WTC11 (cell line): ENCODE data around the gene LRRC74A.

Experiments
- NFYB ChIP-seq: sonication (generic); formaldehyde crosslinking; conservative IDR thresholded peaks from 2 replicates; pipeline ENCODE4 v1.8.0; 2022; ENCODE audit warnings: low read depth, missing genetic modification reagents
- RELA ChIP-seq: sonication (generic); formaldehyde crosslinking; IDR thresholded peaks from 2 replicates; pipeline ENCODE4 v1.8.1; 2022; ENCODE audit warnings: missing genetic modification reagents, mild to moderate bottlenecking, borderline replicate concordance
- TP53 ChIP-seq: sonication (generic); formaldehyde crosslinking; IDR thresholded peaks from 2 replicates; pipeline ENCODE4 v1.8.1; 2023; ENCODE audit warnings: mild to moderate bottlenecking, missing genetic modification reagents
- TF ChIP-seq, protein P1 (sequence below): fragments of 200-600 bp; IDR thresholded peaks from 2 replicates; pipeline ENCODE4 v1.8.0; 2022; ENCODE audit warnings: antibody characterized with exemption
- TF ChIP-seq, protein P2 (sequence below): sonication (generic); formaldehyde crosslinking; IDR thresholded peaks from 2 replicates; pipeline ENCODE4 v1.8.1; 2022; ENCODE audit warnings: missing genetic modification reagents, borderline replicate concordance
- TF ChIP-seq, protein P3 (sequence below): sonication (generic); formaldehyde crosslinking; IDR thresholded peaks from 2 replicates; pipeline ENCODE4 v1.8.1; 2022; ENCODE audit warnings: low read depth, missing genetic modification reagents, borderline replicate concordance
- TF ChIP-seq, protein P4 (sequence below): sonication (generic); formaldehyde crosslinking; IDR thresholded peaks from 2 replicates; pipeline ENCODE4 v1.8.1; 2023; ENCODE audit warnings: mild to moderate bottlenecking, missing genetic modification reagents, moderate library complexity
- TF ChIP-seq, protein P5 (sequence below): sonication (generic); formaldehyde crosslinking; IDR thresholded peaks from 2 replicates; pipeline ENCODE4 v1.8.0; 2022; ENCODE audit warnings: mild to moderate bottlenecking, missing genetic modification reagents

DNA sequence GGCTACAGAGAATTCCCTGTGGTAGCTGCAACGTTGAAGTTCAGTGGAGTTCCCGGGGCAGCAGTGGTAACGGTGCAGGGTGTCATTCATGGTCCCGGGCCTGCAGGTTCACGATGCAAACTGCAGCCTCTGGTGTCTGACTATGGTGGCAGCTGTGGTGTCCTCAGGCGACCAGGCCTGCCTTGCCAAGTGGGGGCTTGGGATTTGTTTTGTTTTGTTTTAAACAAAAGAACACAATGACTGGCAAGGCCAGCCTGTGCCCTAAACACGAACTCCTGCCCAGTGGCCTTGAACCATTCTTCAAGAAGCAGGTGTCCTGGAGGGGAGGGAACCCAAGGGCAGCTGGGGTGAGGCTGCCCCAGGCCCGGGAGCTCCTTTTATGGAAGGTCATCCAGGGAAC, 48.5 kb downstream of the LRRC74A start:
- TF ChIP-seq, protein P1, sequence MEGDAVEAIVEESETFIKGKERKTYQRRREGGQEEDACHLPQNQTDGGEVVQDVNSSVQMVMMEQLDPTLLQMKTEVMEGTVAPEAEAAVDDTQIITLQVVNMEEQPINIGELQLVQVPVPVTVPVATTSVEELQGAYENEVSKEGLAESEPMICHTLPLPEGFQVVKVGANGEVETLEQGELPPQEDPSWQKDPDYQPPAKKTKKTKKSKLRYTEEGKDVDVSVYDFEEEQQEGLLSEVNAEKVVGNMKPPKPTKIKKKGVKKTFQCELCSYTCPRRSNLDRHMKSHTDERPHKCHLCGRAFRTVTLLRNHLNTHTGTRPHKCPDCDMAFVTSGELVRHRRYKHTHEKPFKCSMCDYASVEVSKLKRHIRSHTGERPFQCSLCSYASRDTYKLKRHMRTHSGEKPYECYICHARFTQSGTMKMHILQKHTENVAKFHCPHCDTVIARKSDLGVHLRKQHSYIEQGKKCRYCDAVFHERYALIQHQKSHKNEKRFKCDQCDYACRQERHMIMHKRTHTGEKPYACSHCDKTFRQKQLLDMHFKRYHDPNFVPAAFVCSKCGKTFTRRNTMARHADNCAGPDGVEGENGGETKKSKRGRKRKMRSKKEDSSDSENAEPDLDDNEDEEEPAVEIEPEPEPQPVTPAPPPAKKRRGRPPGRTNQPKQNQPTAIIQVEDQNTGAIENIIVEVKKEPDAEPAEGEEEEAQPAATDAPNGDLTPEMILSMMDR, result no peak
- TF ChIP-seq, protein P2, sequence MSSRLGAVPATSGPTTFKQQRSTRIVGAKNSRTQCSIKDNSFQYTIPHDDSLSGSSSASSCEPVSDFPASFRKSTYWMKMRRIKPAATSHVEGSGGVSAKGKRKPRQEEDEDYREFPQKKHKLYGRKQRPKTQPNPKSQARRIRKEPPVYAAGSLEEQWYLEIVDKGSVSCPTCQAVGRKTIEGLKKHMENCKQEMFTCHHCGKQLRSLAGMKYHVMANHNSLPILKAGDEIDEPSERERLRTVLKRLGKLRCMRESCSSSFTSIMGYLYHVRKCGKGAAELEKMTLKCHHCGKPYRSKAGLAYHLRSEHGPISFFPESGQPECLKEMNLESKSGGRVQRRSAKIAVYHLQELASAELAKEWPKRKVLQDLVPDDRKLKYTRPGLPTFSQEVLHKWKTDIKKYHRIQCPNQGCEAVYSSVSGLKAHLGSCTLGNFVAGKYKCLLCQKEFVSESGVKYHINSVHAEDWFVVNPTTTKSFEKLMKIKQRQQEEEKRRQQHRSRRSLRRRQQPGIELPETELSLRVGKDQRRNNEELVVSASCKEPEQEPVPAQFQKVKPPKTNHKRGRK (CRISPR knock-in tag), result no peak
- TF ChIP-seq RELA (CRISPR knock-in tag) (no peak), TP53 (no peak), NFYB (no peak)
- TF ChIP-seq, protein P3, sequence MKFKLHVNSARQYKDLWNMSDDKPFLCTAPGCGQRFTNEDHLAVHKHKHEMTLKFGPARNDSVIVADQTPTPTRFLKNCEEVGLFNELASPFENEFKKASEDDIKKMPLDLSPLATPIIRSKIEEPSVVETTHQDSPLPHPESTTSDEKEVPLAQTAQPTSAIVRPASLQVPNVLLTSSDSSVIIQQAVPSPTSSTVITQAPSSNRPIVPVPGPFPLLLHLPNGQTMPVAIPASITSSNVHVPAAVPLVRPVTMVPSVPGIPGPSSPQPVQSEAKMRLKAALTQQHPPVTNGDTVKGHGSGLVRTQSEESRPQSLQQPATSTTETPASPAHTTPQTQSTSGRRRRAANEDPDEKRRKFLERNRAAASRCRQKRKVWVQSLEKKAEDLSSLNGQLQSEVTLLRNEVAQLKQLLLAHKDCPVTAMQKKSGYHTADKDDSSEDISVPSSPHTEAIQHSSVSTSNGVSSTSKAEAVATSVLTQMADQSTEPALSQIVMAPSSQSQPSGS (CRISPR knock-in tag), result no peak
- TF ChIP-seq, protein P4, sequence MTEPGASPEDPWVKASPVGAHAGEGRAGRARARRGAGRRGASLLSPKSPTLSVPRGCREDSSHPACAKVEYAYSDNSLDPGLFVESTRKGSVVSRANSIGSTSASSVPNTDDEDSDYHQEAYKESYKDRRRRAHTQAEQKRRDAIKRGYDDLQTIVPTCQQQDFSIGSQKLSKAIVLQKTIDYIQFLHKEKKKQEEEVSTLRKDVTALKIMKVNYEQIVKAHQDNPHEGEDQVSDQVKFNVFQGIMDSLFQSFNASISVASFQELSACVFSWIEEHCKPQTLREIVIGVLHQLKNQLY, result no peak
- TF ChIP-seq, protein P5, sequence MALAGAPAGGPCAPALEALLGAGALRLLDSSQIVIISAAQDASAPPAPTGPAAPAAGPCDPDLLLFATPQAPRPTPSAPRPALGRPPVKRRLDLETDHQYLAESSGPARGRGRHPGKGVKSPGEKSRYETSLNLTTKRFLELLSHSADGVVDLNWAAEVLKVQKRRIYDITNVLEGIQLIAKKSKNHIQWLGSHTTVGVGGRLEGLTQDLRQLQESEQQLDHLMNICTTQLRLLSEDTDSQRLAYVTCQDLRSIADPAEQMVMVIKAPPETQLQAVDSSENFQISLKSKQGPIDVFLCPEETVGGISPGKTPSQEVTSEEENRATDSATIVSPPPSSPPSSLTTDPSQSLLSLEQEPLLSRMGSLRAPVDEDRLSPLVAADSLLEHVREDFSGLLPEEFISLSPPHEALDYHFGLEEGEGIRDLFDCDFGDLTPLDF, result no peak
